COR-L47 (cell line): ENCODE measurements around the gene NCF4.

Source experiments
- DNase-seq: peaks from one replicate; lab custom pipeline; 2025; lab: John Stamatoyannopoulos, UW

NCF4 gene

GRCh38 chr22:36860821-36861659 is at the start of gene NCF4:
Gene NCF4 (plus strand): TSS chr22:36861006. CDS start chr22:36861172, 166 bp downstream.
- no peak for DNase-seq

- no peak for DNase-seq
These were observed 49.6 kb upstream of the NCF4 start for GRCh38 chr22:36811094-36811800.

GRCh38 chr22:36814801-36815200 is 46.0 kb upstream of the NCF4 start:
- DNase-seq = no peak

- no peak for DNase-seq
These were observed 45.1 kb upstream of the NCF4 start for GRCh38 chr22:36815558-36816338.

GRCh38 chr22:36816339-36816635 is 44.5 kb upstream of the NCF4 start:
- DNase-seq = no peak

GRCh38 chr22:36816636-36817524 is 43.9 kb upstream of the NCF4 start, which contains the start of gene PVALB:
Gene PVALB (minus strand): TSS chr22:36817035. CDS start chr22:36817005, 30 bp downstream.
- peak; percentile 55 for DNase-seq

- DNase-seq = no peak
These were observed 43.3 kb upstream of the NCF4 start for GRCh38 chr22:36817525-36817848.

GRCh38 chr22:36818010-36818642 is 42.7 kb upstream of the NCF4 start:
- no peak for DNase-seq

- DNase-seq = no peak
These were observed 41.7 kb upstream of the NCF4 start for GRCh38 chr22:36819112-36819511.

- DNase-seq = no peak
These were observed 38.2 kb upstream of the NCF4 start for GRCh38 chr22:36822581-36822980.

GRCh38 chr22:36823186-36823839 is 37.5 kb upstream of the NCF4 start:
- DNase-seq = no peak

- DNase-seq = no peak
These were observed 36.2 kb upstream of the NCF4 start for GRCh38 chr22:36824655-36825054.

GRCh38 chr22:36826262-36826661 is 34.5 kb upstream of the NCF4 start:
- no peak for DNase-seq

- DNase-seq = no peak
These were observed 32.0 kb upstream of the NCF4 start for GRCh38 chr22:36828815-36829214.

GRCh38 chr22:36829370-36830002 is 31.3 kb upstream of the NCF4 start:
- no peak for DNase-seq

- DNase-seq = no peak
These were observed 30.2 kb upstream of the NCF4 start for GRCh38 chr22:36830601-36831000.

GRCh38 chr22:36831206-36831605 is 29.6 kb upstream of the NCF4 start:
- DNase-seq = no peak

GRCh38 chr22:36831717-36832116 is 29.1 kb upstream of the NCF4 start:
- DNase-seq = no peak

- DNase-seq = no peak
These were observed 27.7 kb upstream of the NCF4 start for GRCh38 chr22:36833073-36833472.

- DNase-seq = no peak
These were observed 24.9 kb upstream of the NCF4 start for GRCh38 chr22:36835903-36836302.
